Bronchial epithelial cell (primary cell): ENCODE measurements around the gene SP6. TPM values are rescaled to one million over a fixed set of nuclear protein-coding genes. Genes with fewer than 3 reads are reported as not detected.

ENCODE experiments used
- DNase-seq: peaks from one replicate; pipeline ENCODE4 v3.0.0-alpha.2; 2010; ENCODE audit warnings: low read depth
- FAIRE-seq: peaks from 2 replicates; lab custom pipeline; 2011; peaks lifted over from hg19 to GRCh38; lab: Jason Lieb, UNC
- H3K27me3 ChIP-seq: 2 replicates; pipeline ENCODE4 v1.5.1; 2011; ENCODE audit warnings: low read length; ENCODE audit not compliant: control insufficient read depth, insufficient read depth
- H3K36me3 ChIP-seq: 2 replicates; pipeline ENCODE4 v1.5.1; 2011; ENCODE audit warnings: low read length; ENCODE audit not compliant: control insufficient read depth, insufficient read depth
- H3K4me3 ChIP-seq: 2 replicates; pipeline ENCODE4 v1.5.1; 2011; ENCODE audit warnings: mild to moderate bottlenecking, low read depth, low read length, control low read depth
- total RNA-seq: library from RNA; depleted of rRNA; stranded (reverse); fragments of >200 nt; gene quantifications from 2 replicates; pipeline ENCODE4 v1.2.1, GENCODE V29; 2014
- TF ChIP-seq, protein P1 (sequence below): IDR thresholded peaks from 2 replicates; pipeline ENCODE4 v1.5.1; 2011; ENCODE audit warnings: mild to moderate bottlenecking, moderate library complexity, low read length, control low read depth, inconsistent platforms; ENCODE audit not compliant: insufficient read depth, severe bottlenecking

The SP6 gene
- total RNA-seq, 1 donor from 2014 or later: 0.79 TPM

DNA sequence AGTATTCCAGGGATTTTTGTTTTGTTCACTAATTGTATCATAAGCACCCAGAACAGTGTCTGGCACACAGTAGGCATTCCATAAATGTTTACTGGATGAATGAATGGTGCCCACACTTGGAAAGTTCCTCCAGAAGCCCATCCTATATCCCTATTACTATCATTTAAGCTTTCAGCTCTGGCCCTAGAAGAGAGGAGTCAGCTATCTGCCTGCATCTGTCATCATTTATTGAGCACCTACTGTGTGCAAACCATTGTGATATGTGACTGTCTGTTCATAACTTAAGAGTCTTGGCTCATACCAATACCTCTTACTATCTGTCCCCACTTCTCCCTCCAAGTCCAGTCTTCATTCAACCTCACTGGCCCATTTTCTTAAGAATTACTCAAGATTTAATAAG is 20.1 kb upstream of the SP6 start:
- Histone ChIP-seq H3K27me3 (peaks cover 4% of the 10 kb centered on the region), H3K36me3 (no peaks in the 10 kb centered on the region), H3K4me3 (no peak overlapping the region)
- TF ChIP-seq, protein P1, sequence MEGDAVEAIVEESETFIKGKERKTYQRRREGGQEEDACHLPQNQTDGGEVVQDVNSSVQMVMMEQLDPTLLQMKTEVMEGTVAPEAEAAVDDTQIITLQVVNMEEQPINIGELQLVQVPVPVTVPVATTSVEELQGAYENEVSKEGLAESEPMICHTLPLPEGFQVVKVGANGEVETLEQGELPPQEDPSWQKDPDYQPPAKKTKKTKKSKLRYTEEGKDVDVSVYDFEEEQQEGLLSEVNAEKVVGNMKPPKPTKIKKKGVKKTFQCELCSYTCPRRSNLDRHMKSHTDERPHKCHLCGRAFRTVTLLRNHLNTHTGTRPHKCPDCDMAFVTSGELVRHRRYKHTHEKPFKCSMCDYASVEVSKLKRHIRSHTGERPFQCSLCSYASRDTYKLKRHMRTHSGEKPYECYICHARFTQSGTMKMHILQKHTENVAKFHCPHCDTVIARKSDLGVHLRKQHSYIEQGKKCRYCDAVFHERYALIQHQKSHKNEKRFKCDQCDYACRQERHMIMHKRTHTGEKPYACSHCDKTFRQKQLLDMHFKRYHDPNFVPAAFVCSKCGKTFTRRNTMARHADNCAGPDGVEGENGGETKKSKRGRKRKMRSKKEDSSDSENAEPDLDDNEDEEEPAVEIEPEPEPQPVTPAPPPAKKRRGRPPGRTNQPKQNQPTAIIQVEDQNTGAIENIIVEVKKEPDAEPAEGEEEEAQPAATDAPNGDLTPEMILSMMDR: no peak
- FAIRE-seq (no peak), DNase-seq (no peak)

DNA sequence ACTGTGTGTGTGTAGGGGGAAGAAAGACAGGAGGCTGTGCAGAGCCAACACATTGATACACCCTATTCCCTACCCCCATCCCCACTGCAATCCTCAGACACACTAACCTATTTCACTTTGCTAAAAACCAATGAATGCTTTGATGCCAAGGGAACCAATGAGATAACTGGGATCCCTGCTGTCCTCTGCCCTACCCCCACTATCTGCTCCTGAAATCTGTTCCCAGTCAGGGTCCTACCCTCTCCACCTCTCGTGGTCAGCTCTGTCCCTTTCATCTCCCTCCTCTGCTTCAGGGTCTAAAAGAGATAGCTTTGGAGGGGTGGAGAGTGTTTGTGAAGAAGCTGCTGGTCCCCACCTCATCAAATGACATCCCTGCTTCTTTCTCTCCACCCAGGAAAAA is 19.1 kb upstream of the SP6 start:
- H3K4me3 ChIP-seq: no peak overlapping the region
- FAIRE-seq: no peak
- TF ChIP-seq, protein P1: no peak
- H3K27me3 ChIP-seq: peaks cover 2% of the 10 kb centered on the region
- DNase-seq: no peak
- H3K36me3 ChIP-seq: no peaks in the 10 kb centered on the region

DNA sequence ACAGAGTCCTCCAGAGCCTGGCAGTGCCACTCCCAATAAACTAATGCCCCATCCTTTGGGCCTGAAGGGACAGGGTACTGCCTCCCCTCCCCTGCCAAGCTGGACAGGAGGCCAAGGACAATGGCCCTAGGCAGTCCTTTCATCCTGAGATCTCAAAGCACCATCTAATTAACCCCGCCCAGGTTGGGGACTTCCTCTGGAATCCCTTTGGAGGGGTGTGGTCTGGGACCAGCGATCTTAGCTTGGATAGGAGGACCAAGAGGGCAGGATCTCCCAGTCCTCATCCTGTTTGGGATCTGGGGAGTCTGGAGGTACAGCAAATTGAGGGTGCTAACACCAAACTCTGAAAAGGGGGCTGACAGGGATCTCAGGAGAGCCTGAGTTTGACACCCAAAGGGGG is 18.2 kb upstream of the SP6 start:
- no peak for DNase-seq
- TF ChIP-seq, protein P1: no peak
- no peak overlapping the region for H3K4me3 ChIP-seq
- FAIRE-seq: no peak
- H3K36me3 ChIP-seq: no peaks in the 10 kb centered on the region
- H3K27me3 ChIP-seq: peaks cover 2% of the 10 kb centered on the region

DNA sequence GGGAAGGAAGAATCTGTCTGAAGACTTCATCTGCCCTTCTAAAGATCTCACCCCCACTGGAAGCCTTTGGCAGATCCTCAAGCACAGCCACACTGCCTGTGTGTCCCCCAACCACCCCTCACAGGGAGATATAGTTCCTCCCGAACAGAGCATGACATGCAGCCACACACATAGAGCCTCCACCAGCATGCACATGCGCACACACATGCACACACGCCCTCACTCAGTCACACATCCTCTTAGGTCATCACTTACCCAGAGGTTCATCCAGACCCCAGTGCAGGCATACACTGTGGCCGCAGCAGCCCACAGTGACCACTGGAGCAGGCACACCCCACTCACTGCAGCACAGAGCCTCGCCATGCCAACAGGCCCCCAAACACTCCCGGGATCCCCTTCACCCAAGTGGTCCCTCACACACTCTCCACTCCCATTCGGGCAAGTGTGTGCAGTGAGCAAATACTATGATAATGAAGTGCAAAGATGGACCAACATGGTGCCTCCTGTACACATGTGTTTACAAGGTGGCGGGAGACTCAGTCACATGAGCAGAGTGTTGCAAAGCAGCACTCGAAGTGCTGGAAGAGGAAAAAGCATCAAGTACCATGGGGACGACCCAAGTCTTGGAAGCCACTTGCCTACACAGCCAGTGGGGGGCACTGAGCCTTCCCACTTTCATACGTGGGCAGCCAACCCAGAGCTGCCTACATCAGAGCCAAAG is 17.0 kb upstream of the SP6 start:
- Histone ChIP-seq H3K27me3 (peaks cover under 1% of the 10 kb centered on the region), H3K36me3 (no peaks in the 10 kb centered on the region), H3K4me3 (no peak overlapping the region)
- TF ChIP-seq, protein P1: no peak
- FAIRE-seq (peak; percentile 36), DNase-seq (no peak)

DNA sequence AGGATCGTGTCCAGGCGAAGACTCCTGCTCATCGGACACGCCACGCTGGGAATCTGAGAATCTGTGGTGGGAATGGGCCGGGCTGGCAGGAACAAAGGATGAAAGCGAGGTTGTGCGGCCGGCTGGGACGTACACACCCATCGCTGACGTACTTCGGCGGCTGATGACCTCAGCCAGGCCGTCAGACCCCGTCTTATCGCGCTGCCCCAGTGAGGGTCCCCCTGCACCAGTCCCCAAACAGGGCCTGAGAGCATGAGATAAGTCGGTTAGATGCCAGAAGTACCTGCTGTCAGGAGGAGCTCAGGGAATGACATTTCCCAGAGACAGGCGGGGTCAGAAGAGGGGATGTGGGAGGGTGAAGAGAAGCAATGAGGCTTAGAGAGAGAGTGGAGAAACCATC is 16.0 kb upstream of the SP6 start:
- H3K27me3 ChIP-seq: no peaks in the 10 kb centered on the region
- no peaks in the 10 kb centered on the region for H3K36me3 ChIP-seq
- FAIRE-seq (peak; percentile 52), DNase-seq (peak; percentile 48)
- TF ChIP-seq, protein P1: no peak
- no peak overlapping the region for H3K4me3 ChIP-seq

DNA sequence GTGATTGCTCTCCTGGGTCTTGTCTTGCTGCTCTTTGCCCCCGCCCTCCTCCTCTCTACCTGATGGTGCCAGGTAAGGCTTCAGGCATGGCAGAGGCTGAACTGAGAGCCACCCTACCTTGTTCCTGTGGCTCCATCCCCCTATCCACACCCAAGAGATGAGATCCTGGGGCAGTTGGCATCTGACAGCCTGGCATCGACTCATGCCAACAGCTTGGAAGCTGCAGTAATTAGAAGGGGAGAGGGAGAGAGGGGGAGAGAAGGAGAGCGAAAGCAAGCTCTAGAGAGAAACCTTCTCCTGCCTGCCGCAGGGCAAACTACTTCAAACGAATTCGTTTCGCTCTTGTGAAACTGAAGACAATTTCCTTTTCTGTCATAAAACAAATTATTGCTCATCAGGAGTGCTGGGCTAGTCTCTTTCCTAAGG is 13.8 kb upstream of the SP6 start:
- FAIRE-seq (peak; percentile 83), DNase-seq (peak; percentile 79)
- no peaks in the 10 kb centered on the region for H3K36me3 ChIP-seq
- no peak overlapping the region for H3K4me3 ChIP-seq
- TF ChIP-seq, protein P1: no peak
- H3K27me3 ChIP-seq: no peaks in the 10 kb centered on the region
